Stimulated activated naive CD8-positive, alpha-beta T cell treated with anti-CD3 and anti-CD28 coated beads, Interleukin-15, amount 100 ng/mL, for 72 hours (primary cell): ENCODE results near the gene MAD1L1.
A peak's percentile ranks its signal among the peaks of the same experiment; 100 is the strongest.

ENCODE experiments used
- ATAC-seq: fragments of 150-1000 bp; cut with Tn5 transposase; 2 replicates; pipeline ENCODE4 v1.10.0; 2021; ENCODE audit warnings: mild to moderate bottlenecking, moderate library complexity
- DNase-seq, 2 donors: peaks; one replicate each; pipeline ENCODE4 v3.0.0; 2021 to 2022
- H3K27ac Mint-ChIP-seq, 2 donors: one replicate each; pipeline ENCODE4 v1.8.0; 2022; ENCODE audit warnings: mild to moderate bottlenecking in 2 of 2, mixed read lengths in 2 of 2, moderate library complexity in 2 of 2
- H3K27me3 Mint-ChIP-seq: one replicate; pipeline ENCODE4 v1.8.0; 2022; ENCODE audit warnings: mixed read lengths
- H3K4me1 Mint-ChIP-seq: one replicate; pipeline ENCODE4 v1.8.0; 2022; ENCODE audit warnings: mild to moderate bottlenecking, mixed read lengths
- H3K4me3 Mint-ChIP-seq, 2 donors: one replicate each; pipeline ENCODE4 v1.8.0; 2022; ENCODE audit warnings: mild to moderate bottlenecking in 2 of 2, mixed read lengths in 2 of 2, moderate library complexity in 1 of 2
- H3K9me3 Mint-ChIP-seq, 2 donors: one replicate each; pipeline ENCODE4 v1.8.0; 2022; ENCODE audit warnings: mixed read lengths in 2 of 2

The MAD1L1 gene

GRCh38 chr7:2145835-2146580 is 86.7 kb downstream of the MAD1L1 start:
- ATAC-seq (no peak), DNase-seq (no peak)
- H3K4me1 Mint-ChIP-seq = no peaks in the 10 kb centered on the region
- no peak overlapping the region for H3K4me3 Mint-ChIP-seq
- peak overlapping the region in 1 of 2 donors; percentile 44 for H3K27ac Mint-ChIP-seq
- no peaks in the 10 kb centered on the region for H3K9me3 Mint-ChIP-seq
- no peaks in the 10 kb centered on the region for H3K27me3 Mint-ChIP-seq

- no peak overlapping the region for H3K4me3 Mint-ChIP-seq
- H3K27me3 Mint-ChIP-seq = no peaks in the 10 kb centered on the region
- DNase-seq (no peak), ATAC-seq (no peak)
- H3K9me3 Mint-ChIP-seq = no peaks in the 10 kb centered on the region
- H3K27ac Mint-ChIP-seq = no peak overlapping the region
- no peaks in the 10 kb centered on the region for H3K4me1 Mint-ChIP-seq
Observed at GRCh38 chr7:2144926-2145325, 87.8 kb downstream of the MAD1L1 start.

GRCh38 chr7:2143981-2144595 is 88.7 kb downstream of the MAD1L1 start:
- ATAC-seq (no peak), DNase-seq (no peak)
- H3K9me3 Mint-ChIP-seq = no peaks in the 10 kb centered on the region
- H3K4me3 Mint-ChIP-seq = no peak overlapping the region
- no peaks in the 10 kb centered on the region for H3K4me1 Mint-ChIP-seq
- H3K27me3 Mint-ChIP-seq = no peaks in the 10 kb centered on the region
- no peak overlapping the region for H3K27ac Mint-ChIP-seq

DNA sequence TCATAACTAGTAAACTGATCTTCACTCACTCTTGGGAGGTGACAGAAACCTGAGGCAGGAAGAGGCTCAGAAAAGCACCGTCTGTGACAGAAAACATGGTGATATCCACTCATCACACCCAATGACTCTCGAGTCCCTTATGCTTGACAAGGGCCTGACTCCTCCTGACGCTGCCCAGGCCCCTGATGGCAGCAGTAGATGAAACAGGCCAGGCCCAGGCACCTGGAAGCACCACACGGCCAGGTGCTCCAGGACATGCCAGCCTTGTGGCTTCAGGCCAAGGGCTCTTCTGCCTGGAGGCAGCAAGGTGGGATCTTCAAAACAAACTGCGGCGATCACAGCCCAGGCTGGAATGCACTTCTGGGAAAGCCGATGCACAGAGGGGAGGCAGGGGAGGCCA is 89.3 kb downstream of the MAD1L1 start:
- DNase-seq (no peak), ATAC-seq (no peak)
- Mint-ChIP-seq H3K4me3 (no peak overlapping the region), H3K27ac (no peak overlapping the region), H3K9me3 (no peaks in the 10 kb centered on the region), H3K27me3 (no peaks in the 10 kb centered on the region), H3K4me1 (peaks cover 4% of the 10 kb centered on the region)

DNA sequence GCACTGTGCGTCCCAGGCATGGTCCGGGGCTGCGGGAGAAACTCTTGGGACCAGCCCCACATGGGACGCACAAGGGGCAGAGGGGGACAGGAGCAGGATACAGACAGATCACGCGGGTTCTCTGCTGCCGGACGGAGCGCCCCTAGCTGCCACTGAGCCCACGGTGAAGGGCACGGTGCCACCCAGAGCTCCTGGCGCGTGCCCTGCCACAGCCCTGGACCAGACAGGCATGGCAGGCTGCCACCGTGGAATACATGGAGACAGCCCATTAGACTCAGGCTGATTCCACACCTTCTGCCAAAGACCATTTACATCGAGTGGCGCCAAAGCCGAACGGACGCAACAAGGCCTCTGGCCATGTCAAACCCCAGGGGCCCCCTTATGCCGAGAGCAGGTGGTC is 90.4 kb downstream of the MAD1L1 start:
- Mint-ChIP-seq H3K27ac (no peak overlapping the region), H3K4me3 (no peak overlapping the region), H3K9me3 (no peaks in the 10 kb centered on the region), H3K4me1 (peaks cover 14% of the 10 kb centered on the region), H3K27me3 (no peaks in the 10 kb centered on the region)
- no peak for ATAC-seq
- DNase-seq = no peak

DNA sequence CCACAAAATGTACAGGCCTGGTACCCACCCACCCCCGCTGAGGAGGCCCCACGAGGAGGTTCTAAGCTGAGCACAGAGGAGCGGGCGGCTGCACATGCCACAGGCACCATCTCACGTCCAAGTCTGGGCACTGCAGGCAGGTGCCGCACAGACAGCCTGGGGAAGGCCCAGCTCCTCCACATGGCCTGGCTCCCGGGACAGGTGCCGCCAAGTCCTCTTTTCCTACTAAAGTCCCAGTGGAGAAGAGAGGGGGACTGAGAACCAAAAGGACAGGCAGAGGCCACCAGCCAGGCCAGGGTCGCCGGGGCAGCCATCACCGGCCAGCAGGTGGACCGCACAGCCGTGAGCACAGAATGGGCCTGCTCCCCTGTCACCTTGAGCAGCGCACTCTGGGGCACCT is 91.1 kb downstream of the MAD1L1 start:
- Mint-ChIP-seq H3K4me3 (no peak overlapping the region), H3K4me1 (peaks cover 14% of the 10 kb centered on the region), H3K27ac (no peak overlapping the region), H3K27me3 (no peaks in the 10 kb centered on the region), H3K9me3 (no peaks in the 10 kb centered on the region)
- DNase-seq (no peak), ATAC-seq (no peak)

DNA sequence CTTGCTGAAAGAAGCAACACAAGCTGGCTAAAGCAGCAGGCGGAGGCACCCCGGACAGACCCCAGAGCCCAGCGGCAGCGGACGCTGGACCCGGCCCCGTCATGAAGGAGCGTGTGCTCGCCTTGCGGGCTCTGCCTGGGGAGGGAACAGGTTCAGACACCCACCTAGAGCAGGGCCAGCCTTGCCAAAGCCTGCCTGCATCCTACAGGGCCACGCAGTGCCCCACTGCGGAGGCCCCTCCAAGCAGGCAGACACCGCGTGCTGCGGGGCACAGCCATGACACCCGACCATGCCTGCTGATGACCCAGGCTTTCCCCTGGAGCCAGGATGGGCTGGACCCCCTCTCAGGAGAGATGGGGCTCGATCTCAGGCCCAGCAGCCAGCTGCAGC is 91.7 kb downstream of the MAD1L1 start:
- Mint-ChIP-seq H3K27me3 (no peaks in the 10 kb centered on the region), H3K4me1 (peaks cover 14% of the 10 kb centered on the region), H3K27ac (peak overlapping the region in 1 of 2 donors; percentile 27), H3K4me3 (no peak overlapping the region), H3K9me3 (no peaks in the 10 kb centered on the region)
- ATAC-seq = no peak
- DNase-seq = no peak

DNA sequence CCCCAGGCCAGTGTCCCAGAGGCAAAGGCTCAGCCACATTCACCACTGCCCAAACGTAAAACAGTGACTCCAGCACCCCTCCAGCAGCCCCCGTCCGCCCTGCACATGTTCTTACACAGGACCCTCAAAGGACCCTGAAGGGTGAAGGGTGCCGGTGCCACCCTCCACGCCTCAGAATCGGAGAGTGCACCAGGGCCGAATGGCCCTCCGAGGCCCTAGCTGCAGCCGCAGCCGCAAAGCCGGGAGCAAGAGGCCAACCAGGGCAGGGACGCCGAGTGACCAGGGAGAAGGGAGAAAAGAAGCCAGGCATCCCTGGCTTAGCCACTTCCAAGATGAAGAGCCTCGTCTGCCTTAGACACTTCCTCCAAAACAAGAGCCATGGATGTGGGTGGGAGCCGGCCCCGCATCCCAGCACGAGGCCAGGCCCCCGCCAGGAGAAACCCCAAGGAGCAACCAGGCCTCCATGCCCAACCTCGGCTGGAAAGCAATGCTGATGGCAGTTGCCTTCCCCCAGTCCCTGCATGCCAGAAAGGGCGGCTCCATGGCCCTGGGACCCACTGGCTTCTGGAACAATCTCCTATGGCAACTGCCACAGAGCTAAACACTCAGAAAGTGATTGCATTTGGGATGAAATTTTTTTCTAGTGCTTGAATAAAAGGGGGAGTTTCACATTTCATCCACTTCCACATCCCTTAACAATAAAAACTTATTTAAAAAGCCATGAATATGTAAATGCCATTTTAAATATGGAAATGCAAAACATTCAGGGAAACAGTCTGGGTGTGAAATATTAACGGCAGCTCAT is 92.3 kb downstream of the MAD1L1 start:
- H3K27ac Mint-ChIP-seq = no peak overlapping the region
- no peaks in the 10 kb centered on the region for H3K27me3 Mint-ChIP-seq
- no peaks in the 10 kb centered on the region for H3K9me3 Mint-ChIP-seq
- ATAC-seq (no peak), DNase-seq (no peak)
- no peak overlapping the region for H3K4me3 Mint-ChIP-seq
- peaks cover 14% of the 10 kb centered on the region for H3K4me1 Mint-ChIP-seq

- Mint-ChIP-seq H3K27me3 (no peaks in the 10 kb centered on the region), H3K27ac (peak overlapping the region; percentile 67 to 95), H3K9me3 (no peaks in the 10 kb centered on the region), H3K4me3 (peak overlapping the region; percentile 84 to 87), H3K4me1 (peaks cover 14% of the 10 kb centered on the region)
- ATAC-seq (peak; percentile 49), DNase-seq (no peak)
Observed at GRCh38 chr7:2139004-2139699, 93.6 kb downstream of the MAD1L1 start.

- peak overlapping the region; percentile 84 to 87 for H3K4me3 Mint-ChIP-seq
- DNase-seq (peak; percentile 64 to 78), ATAC-seq (peak; percentile 89)
- peaks cover 14% of the 10 kb centered on the region for H3K4me1 Mint-ChIP-seq
- peak overlapping the region; percentile 95 to 98 for H3K27ac Mint-ChIP-seq
- no peaks in the 10 kb centered on the region for H3K27me3 Mint-ChIP-seq
- H3K9me3 Mint-ChIP-seq = no peaks in the 10 kb centered on the region
Observed at GRCh38 chr7:2138146-2138765, 94.5 kb downstream of the MAD1L1 start.

GRCh38 chr7:2134740-2135139 is 98.0 kb downstream of the MAD1L1 start:
- Mint-ChIP-seq H3K4me3 (no peak overlapping the region), H3K9me3 (no peaks in the 10 kb centered on the region), H3K27me3 (no peaks in the 10 kb centered on the region), H3K27ac (peak overlapping the region in 1 of 2 donors; percentile 78), H3K4me1 (peaks cover 14% of the 10 kb centered on the region)
- ATAC-seq (no peak), DNase-seq (no peak)

- H3K4me3 Mint-ChIP-seq = no peak overlapping the region
Observed at GRCh38 chr7:2132243-2132642, 100.5 kb downstream of the MAD1L1 start.

GRCh38 chr7:2131800-2132199 is 100.9 kb downstream of the MAD1L1 start:
- DNase-seq (no peak), ATAC-seq (no peak)
- Mint-ChIP-seq H3K4me3 (no peak overlapping the region), H3K4me1 (no peaks in the 10 kb centered on the region), H3K27ac (no peak overlapping the region), H3K27me3 (no peaks in the 10 kb centered on the region), H3K9me3 (no peaks in the 10 kb centered on the region)

More at GRCh38 chr7:2132243-2132642, 100.5 kb downstream of the MAD1L1 start:
- ATAC-seq (no peak), DNase-seq (no peak)
- H3K27me3 Mint-ChIP-seq = no peaks in the 10 kb centered on the region
- H3K9me3 Mint-ChIP-seq = no peaks in the 10 kb centered on the region
- H3K27ac Mint-ChIP-seq = peak overlapping the region in 1 of 2 donors; percentile 69
- H3K4me1 Mint-ChIP-seq = no peaks in the 10 kb centered on the region

GRCh38 chr7:2131341-2131740 is 101.4 kb downstream of the MAD1L1 start:
- ATAC-seq = no peak
- H3K27ac Mint-ChIP-seq = no peak overlapping the region

DNA sequence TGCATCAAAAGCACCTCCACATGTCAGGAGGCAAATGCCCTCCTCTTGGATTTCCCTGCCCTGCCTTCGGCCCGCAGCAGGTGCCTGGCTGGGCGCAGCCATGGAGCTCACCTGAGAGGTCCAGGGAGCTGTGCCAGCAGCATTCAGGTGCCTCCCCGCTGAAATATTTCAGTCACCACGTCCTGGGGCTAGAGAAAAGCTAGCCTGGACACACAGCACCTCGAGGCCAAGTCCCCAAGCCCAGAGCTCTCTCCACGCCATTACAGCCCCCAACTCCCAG is 102.7 kb downstream of the MAD1L1 start:
- H3K4me3 Mint-ChIP-seq = no peak overlapping the region
- no peak for ATAC-seq

More at GRCh38 chr7:2131341-2131740, 101.4 kb downstream of the MAD1L1 start:
- Mint-ChIP-seq H3K9me3 (no peaks in the 10 kb centered on the region), H3K27me3 (no peaks in the 10 kb centered on the region), H3K4me1 (no peaks in the 10 kb centered on the region), H3K4me3 (no peak overlapping the region)
- no peak for DNase-seq

More for the DNA sequence above, 102.7 kb downstream of the MAD1L1 start:
- Mint-ChIP-seq H3K27ac (no peak overlapping the region), H3K4me1 (no peaks in the 10 kb centered on the region), H3K27me3 (no peaks in the 10 kb centered on the region), H3K9me3 (no peaks in the 10 kb centered on the region)
- no peak for DNase-seq
